Adrenal gland (tissue), 12 donors: Measurements from ENCODE around the gene HK2. TPM values are rescaled to one million over a fixed set of nuclear protein-coding genes. Genes with fewer than 3 reads are reported as not detected.

ENCODE experiments used
- DNase-seq, 7 donors: peaks; one replicate each; pipeline ENCODE4 v3.0.0-alpha.2; 2019 to 2020
- H3K27ac ChIP-seq, 5 donors: fragments of 200-600 bp; sonication (generic) in 4 of 5; 1 replicate in 3 of 5; 2 replicates in 2 of 5; pipeline versions ENCODE4 v1.5.1 to v1.8.0; 2016 to 2020; ENCODE audit warnings: mild to moderate bottlenecking in 1 of 5
- H3K27me3 ChIP-seq: fragments of 200-600 bp; 2 replicates; pipeline ENCODE4 v1.8.0; 2021
- H3K36me3 ChIP-seq, 2 donors: fragments of 200-600 bp; replicated peaks in 1 of 2; 1 replicate in 1 of 2; 2 replicates in 1 of 2; pipeline versions ENCODE4 v1.5.1 to v1.8.0; 2018 to 2022
- H3K4me1 ChIP-seq, 2 donors: fragments of 200-600 bp; replicated peaks in 1 of 2; 1 replicate in 1 of 2; 2 replicates in 1 of 2; pipeline versions ENCODE4 v1.5.1 to v1.8.0; 2018 to 2021
- H3K4me3 ChIP-seq, 4 donors: fragments of 200-600 bp; sonication (generic) in 3 of 4; one replicate each; pipeline ENCODE4 v1.5.1; 2016 to 2018
- H3K9me3 ChIP-seq, 3 donors: fragments of 200-600 bp; sonication (generic) in 1 of 3; replicated peaks in 1 of 3; 1 replicate in 2 of 3; 2 replicates in 1 of 3; pipeline versions ENCODE4 v1.5.1 to v1.8.0; 2016 to 2021
- POLR2A ChIP-seq, 2 donors: fragments of 450-650 bp; IDR thresholded peaks; one replicate each; pipeline ENCODE4 v1.6.1; 2017; ENCODE audit warnings: antibody characterized with exemption in 2 of 2, mild to moderate bottlenecking in 2 of 2, moderate library complexity in 1 of 2
- WGBS, 4 donors: extraction: QIAGEN DNeasy Blood & Tissue Kit in 2 of 4; methylation state at CpG; one replicate each; pipeline versions ENCODE4 v1.1.5 to v1.1.7; 2013 to 2017; 5-methylcytosine and 5-hydroxymethylcytosine counted together
- intact Hi-C, 2 donors: fragments of 100-400 bp; cut with DNase I; formaldehyde crosslinking; loops; one replicate each; pipeline versions ENCODE4 v1.14.1 to v1.15.0; 2022 to 2023
- polyA plus RNA-seq, 3 donors: library from polyadenylated mRNA; stranded (reverse); fragments of 200-250 nt in 2 of 3; fragments of 350-450 nt in 1 of 3; fragmentation: Illumina TruSeq in 1 of 3; extraction: RNeasy Lipid Tissue Mini Kit (QIAGEN cat#74804) in 1 of 3; gene quantifications; one replicate each; pipeline ENCODE4 v1.2.3, GENCODE V29; 2013 to 2014
- total RNA-seq, 9 donors: library from RNA; depleted of rRNA in 4 of 9; stranded (reverse); fragments of >200 nt in 4 of 9; fragments of 120-200 nt in 1 of 9; fragmentation: NEBNext Ultra II Directional in 1 of 9; extraction: Animal tissue kit (Norgen Biotek cat#: 25700) in 1 of 9; gene quantifications; one replicate each; pipeline versions ENCODE4 v1.1.0 to v1.2.4, GENCODE V29; 2013 to 2023
- TF ChIP-seq, protein P1 (sequence below), 6 experiments: fragments of 450-650 bp in 4 of 6; fragments of 200-600 bp in 2 of 6; sonication (generic) in 1 of 6; IDR thresholded peaks; 1 replicate in 5 of 6; 2 replicates in 1 of 6; pipeline versions ENCODE4 v1.5.1 to v1.8.0; 2016 to 2021; ENCODE audit warnings: antibody characterized with exemption in 6 of 6, mild to moderate bottlenecking in 2 of 6, moderate library complexity in 1 of 6
- donor health status: healthy with polysubstance abuse.
- donor health status: Bipolar disorder and iron deficiency.
- donor health status: DM: yes; HTN: yes; CAD: no.
- donor health status: DM: no; HTN: no; CAD: no.
- donor health status: DM: no; HTN: no; CAD: no.
- donor health status: DM: yes; HTN: yes; CAD: no.

Gene HK2
- total and polyA plus RNA-seq, 12 donors: 1.2 to 11.7 (median 5.0) TPM

- DNase-seq: no peak
- intact Hi-C loops: loop anchor here (5.0 to 10.0 kb wide), 3 partner anchors 149 to 492 kb away; no protein-coding TSS in a partner anchor
- no peak for TF ChIP-seq POLR2A (IDR thresholded peaks at IDR 0.05)
- TF ChIP-seq, protein P1, sequence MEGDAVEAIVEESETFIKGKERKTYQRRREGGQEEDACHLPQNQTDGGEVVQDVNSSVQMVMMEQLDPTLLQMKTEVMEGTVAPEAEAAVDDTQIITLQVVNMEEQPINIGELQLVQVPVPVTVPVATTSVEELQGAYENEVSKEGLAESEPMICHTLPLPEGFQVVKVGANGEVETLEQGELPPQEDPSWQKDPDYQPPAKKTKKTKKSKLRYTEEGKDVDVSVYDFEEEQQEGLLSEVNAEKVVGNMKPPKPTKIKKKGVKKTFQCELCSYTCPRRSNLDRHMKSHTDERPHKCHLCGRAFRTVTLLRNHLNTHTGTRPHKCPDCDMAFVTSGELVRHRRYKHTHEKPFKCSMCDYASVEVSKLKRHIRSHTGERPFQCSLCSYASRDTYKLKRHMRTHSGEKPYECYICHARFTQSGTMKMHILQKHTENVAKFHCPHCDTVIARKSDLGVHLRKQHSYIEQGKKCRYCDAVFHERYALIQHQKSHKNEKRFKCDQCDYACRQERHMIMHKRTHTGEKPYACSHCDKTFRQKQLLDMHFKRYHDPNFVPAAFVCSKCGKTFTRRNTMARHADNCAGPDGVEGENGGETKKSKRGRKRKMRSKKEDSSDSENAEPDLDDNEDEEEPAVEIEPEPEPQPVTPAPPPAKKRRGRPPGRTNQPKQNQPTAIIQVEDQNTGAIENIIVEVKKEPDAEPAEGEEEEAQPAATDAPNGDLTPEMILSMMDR (IDR thresholded peaks at IDR 0.05): no peak
- H3K4me3 ChIP-seq: no peak overlapping the region
- no peaks in the 10 kb centered on the region for H3K36me3 ChIP-seq
- no peak overlapping the region for H3K27ac ChIP-seq
- H3K4me1 ChIP-seq: no peaks in the 10 kb centered on the region
- H3K9me3 ChIP-seq: no peaks in the 10 kb centered on the region
- 71 to 83% (median 79%) methylated on average over 3 to 4 of the region's 4 CpGs for WGBS, 4 donors
- peaks cover 3% of the 10 kb centered on the region for H3K27me3 ChIP-seq
Observed at GRCh38 chr2:74915743-74916142, 81.8 kb downstream of the HK2 start.

DNA sequence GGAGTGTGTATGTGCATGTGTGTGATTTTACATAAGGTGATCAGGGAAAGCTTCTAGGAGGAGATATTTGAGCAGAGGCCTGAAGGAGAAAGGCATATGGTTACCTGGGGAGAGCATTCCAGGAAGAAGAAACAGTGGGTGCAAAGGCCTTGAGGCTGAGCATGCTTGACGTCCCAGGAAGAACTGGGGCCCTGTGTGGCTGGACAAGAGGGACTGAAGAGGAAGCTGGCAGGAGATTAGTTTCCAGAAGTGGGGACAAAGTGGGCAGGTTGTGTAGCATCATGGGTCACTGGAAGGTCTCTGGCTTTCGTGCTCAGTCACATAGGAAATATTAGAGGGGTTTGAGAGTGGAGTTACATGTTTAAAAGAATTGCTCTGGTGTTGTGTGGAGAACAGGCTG, 82.5 kb downstream of the HK2 start:
- H3K27ac ChIP-seq: no peak overlapping the region
- H3K4me1 ChIP-seq: no peaks in the 10 kb centered on the region
- no peaks in the 10 kb centered on the region for H3K9me3 ChIP-seq
- DNase-seq: no peak
- peaks cover 3% of the 10 kb centered on the region for H3K27me3 ChIP-seq
- TF ChIP-seq, protein P1 (IDR thresholded peaks at IDR 0.05): no peak
- no peak for TF ChIP-seq POLR2A (IDR thresholded peaks at IDR 0.05)
- no peaks in the 10 kb centered on the region for H3K36me3 ChIP-seq
- H3K4me3 ChIP-seq: no peak overlapping the region
- intact Hi-C loops: loop anchor here (5.0 to 10.0 kb wide), 3 partner anchors 148 to 491 kb away; no protein-coding TSS in a partner anchor
- WGBS, 4 donors: 51 to 71% (median 63%) methylated on average over 2 of the region's 2 CpGs

- Histone ChIP-seq H3K4me3 (no peak overlapping the region), H3K36me3 (no peaks in the 10 kb centered on the region), H3K4me1 (no peaks in the 10 kb centered on the region), H3K9me3 (no peaks in the 10 kb centered on the region), H3K27ac (no peak overlapping the region), H3K27me3 (peaks cover 3% of the 10 kb centered on the region)
- no peak for DNase-seq
- TF ChIP-seq POLR2A (IDR thresholded peaks at IDR 0.05): no peak
- TF ChIP-seq, protein P1 (IDR thresholded peaks at IDR 0.05): no peak
- 72 to 76% (median 73%) methylated on average over 20 of the region's 20 CpGs for WGBS, 4 donors
- intact Hi-C loops: loop anchor here (5.0 to 10.0 kb wide), 3 partner anchors 147 to 489 kb away; no protein-coding TSS in a partner anchor
Observed at GRCh38 chr2:74917702-74918619, 84.0 kb downstream of the HK2 start.

DNA sequence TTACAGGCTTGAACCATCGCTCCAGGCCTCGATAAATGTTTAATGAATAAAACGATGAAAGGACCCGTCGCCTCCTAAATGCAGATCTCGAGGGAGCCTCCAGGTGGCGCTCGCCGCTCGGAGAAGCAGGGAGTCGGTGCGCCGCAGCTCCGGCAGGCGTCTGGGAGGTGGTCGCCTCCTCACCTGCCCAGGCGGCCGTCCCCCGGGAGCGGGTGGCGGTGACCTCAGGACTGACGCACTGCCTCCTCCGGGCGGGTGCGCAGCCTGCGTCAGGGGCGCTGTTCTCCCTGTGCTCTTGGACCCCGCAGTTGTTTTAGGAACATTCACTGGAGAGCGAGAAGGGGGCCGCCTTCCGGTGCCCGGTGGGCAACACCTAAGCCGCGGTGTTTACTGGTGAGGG, 85.9 kb downstream of the HK2 start:
- 2 to 6% (median 3%) methylated on average over 15 to 34 of the region's 34 CpGs for WGBS, 4 donors
- TF ChIP-seq, protein P1 (IDR thresholded peaks at IDR 0.05): peak; percentile 83 to 93 (median 86)
- TF ChIP-seq POLR2A (IDR thresholded peaks at IDR 0.05): no peak
- Histone ChIP-seq H3K36me3 (no peaks in the 10 kb centered on the region), H3K27me3 (peaks cover 3% of the 10 kb centered on the region), H3K4me1 (no peaks in the 10 kb centered on the region), H3K4me3 (peak overlapping the region in 1 of 4 donors; percentile 34), H3K27ac (no peak overlapping the region), H3K9me3 (no peaks in the 10 kb centered on the region)
- intact Hi-C loops: loop anchor here (5.0 to 10.0 kb wide), 5 partner anchors 145 to 685 kb away; no protein-coding TSS in a partner anchor
- peak; percentile 46 to 76 (median 66) for DNase-seq
